CD4-positive, alpha-beta T cell treated with Interleukin-17A for 1 hour (primary cell): Measurements from ENCODE around the gene FAM180B.
"Not testable (repeated sequence)": the region's sequence is repeated elsewhere in the genome, so short reads cannot be mapped to it uniquely, and the experiment has no call there.

Experiments
- DNase-seq: peaks from one replicate; pipeline ENCODE4 v3.0.0-alpha.2; 2020

Gene FAM180B

DNA sequence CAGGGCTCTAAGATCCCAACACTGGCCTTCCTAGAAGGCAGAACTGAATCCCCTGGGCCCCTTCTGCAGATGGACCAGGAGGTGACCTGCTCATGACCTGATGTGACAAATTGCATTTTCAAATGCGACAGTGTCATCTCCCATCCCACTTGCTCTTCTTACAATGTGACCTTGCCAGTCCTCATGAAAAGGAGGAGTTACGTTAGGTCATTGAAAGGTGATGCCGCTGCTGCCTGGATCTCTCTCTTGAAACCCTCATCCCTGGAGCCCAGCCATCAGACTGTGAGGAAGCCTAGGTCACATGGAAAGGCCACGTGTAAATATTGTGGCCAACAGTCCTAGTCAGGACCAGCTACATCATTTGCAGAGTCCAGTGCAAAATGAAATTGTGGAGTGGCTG is 13.4 kb downstream of the FAM180B start:
- no peak for DNase-seq

DNA sequence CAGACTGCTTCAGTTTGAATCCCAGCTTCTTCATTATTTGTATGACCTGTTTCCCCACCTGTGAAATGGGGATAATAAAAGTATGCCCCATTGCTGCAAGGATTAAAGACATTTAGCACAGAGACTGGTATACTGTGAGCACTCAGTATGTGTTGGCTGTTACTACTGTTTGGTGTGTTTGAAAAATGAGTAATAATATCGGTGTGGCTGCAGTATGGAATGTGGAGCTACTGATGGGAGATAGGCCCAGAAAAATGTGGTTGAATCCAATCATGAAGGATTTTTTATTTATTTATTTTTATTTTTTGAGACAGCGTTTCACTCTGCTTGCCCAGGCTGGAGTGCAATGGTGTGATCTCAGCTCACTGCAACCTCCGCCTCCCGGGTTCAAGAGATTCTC is 16.8 kb downstream of the FAM180B start:
- DNase-seq = no peak

GRCh38 chr11:47605921-47606320 is 19.4 kb downstream of the FAM180B start:
- DNase-seq = no peak

DNA sequence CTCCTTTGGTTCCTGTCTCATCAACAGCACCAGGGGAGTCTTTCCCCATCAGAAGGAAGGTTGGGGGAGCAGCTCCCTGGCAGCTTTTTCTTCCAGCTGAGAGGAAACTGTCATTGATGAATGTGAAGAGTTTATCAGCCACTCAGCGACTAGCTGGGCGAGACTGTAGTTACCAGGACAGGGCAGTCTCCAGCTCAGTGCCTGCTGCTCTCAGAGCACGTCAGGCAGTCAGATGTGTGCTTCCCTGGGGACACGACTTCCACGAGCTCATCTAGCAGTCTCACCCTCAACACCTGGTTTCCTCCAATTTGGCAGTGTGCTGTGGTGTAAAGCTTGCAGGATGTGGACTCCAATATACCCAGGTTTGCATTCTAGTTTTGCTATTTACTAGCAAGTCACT is 20.3 kb downstream of the FAM180B start:
- DNase-seq = no peak

GRCh38 chr11:47607380-47607779 is 20.9 kb downstream of the FAM180B start:
- DNase-seq = no peak

- DNase-seq = no peak
Measured at GRCh38 chr11:47609675-47610074, 23.2 kb downstream of the FAM180B start.

- DNase-seq = no peak
Measured at GRCh38 chr11:47611348-47611794, 24.9 kb downstream of the FAM180B start.

DNA sequence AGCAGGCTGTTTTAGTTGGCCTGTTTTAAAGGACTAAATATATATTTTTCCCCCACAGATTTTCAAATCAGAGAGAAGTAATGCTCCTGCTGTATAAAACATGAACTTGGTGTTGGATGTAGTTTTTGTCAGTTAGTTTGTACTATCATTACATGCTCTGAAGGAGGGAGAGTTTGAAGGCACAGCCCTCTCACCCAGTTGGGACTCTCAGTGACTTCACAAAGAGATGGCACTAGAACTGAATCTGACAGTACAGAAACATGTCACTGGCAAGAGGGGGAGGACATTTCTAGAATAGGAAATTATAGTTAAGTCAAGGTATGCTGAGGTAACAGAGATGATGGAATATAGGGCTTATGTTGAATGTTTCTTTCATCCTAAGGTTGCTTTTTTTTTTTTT is 28.8 kb downstream of the FAM180B start:
- DNase-seq = no peak

DNA sequence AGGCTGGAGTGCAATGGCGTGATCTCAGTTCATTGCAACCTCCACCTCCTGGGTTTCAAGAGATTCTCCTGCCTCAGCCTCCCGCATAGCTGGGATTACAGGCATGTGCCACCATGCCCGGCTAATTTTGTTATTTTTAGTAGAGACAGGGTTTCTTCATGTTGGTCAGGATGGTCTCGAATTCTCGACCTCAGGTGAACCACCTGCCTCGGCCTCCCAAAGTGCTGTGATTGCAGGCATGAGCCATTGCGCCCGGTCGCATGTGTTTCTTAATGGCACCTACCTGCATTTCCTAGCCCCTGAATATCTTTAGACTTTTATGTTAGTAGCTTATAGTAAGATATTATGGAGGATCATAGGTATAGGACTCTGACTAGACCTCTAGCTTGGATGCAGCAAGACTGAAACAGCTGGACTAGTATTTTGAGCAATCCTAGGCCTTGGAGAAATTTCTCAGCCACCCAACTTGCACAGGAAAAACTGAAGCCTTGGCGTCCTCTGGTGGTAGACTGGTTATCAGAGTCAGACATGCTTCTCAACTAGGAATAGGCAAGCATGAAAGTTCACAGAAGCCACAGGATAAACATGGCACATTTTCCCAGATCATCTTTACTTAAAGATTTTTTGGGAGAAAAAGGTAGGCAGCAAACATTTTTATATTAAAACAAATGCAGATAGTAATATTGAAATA is 30.4 kb downstream of the FAM180B start:
- DNase-seq = peak; percentile 20

DNA sequence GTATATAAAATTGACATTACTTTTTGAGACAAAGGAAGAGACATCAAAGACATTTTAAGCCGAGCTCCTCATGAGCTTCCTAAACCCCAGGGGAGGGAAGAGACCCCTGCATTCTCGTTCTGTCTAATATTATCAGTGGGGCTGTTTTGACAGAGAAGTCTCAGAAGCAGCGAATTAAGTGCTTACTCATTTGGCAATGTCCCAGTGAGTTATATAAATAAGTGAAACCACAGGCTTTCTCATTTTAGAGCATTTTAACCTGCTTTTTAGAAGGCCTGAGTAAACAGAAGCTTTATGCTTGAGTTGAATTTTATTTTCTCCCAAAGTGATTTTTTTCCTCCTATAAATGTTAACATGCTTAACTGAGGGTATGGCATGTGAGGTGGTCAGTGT is 30.9 kb downstream of the FAM180B start:
- no peak for DNase-seq

DNA sequence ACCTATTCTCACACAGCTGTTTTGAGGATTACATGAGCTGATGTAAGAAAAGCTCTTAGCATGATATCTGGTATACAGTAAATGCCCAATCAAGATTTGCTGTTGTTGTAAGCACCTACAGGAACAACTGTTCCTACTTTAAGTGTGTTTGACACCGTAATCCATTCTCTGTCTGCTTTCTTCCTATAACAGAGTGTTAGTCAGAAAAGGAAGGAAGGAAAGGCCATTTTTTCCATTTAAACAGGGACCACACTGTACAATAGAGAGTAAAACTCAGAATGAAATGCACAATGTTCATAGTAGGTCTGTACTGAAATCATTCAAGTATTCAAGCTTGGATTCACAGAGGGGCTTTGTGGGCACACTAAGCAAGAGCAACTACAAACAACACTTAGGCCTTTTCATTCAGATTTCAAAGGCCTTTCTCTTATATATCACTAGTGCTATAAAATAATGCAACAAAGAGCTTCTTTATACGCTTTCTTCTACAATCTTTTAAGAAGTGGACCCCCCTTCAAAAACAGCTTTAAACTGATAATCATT is 34.4 kb downstream of the FAM180B start:
- no peak for DNase-seq

DNA sequence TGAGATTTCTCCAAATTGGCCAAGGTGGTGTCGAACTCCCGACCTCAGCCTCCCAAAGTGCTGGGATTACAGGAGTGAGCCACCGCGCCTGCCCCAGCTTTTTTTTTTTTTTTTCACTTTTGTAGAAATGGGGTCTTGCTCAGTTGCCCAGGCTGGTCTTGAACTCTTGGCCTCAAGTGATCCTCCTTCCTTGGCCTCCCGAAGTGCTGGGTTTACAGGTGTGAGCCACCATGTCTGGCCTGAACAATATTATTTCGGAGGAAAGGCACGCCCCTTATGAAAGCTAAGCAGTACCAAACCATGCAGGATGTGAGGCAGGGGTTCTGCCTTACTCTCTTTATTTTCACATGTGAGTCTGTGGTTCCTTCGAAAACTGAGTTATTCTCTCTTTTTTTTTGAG is 39.8 kb downstream of the FAM180B start:
- no peak for DNase-seq

DNA sequence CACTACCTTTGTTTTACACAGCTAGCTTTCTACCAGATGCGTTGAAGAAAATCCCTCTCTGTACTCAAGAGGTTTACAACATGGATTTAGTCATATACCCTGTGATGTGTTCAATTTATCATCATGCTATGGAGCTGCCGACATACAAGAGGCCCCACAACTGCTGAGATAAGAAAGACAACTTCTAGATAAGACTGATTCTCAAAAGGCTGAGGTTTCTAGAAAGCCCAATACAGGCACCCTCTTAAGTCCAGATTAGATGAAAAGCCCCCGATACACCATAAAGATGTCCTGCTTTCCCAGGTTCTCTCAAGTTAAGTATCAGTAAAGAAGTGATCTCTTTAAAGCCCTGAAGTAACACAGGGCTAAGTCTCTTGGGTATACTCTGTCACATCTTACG is 41.5 kb downstream of the FAM180B start:
- DNase-seq = no peak

DNA sequence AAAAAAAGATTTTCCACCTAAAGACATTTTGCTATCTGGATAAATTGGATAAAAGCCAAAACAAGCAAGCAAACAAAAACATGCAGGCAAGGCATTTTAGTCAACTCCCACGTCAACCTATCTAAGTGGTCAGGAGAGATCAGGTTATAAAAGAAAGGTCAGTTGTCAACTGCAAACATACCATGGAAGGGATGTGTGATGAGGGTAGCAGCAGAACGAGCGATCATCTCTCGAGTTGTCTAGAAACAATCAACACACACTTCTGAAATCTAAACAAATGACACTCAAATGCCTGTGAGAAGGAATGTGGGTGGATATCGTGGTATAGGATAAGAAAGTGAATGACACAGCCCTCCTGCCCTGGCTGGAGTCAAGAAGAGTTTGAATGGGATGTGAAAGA is 45.0 kb downstream of the FAM180B start:
- no peak for DNase-seq

DNA sequence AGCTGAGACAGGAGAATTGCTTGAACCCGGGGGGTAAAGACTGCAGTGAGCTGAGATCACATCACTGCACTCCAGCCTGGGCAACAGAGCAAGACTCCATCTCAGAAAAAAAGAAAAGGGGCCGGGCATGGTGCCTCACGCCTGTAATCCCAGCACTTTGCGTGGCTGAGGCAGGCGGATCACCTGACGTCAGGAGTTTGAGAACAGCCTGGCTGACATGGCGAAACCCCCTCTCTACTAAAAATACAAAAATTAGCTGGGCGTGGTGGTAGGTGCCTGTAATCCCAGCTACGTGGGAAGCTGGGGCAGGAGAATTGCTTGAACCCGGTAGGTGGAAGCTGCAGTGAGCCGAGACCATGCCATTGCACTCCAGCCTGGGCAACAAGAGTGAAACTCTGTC is 49.9 kb downstream of the FAM180B start:
- not testable (repeated sequence) for DNase-seq
